Loucy (cell line): ENCODE data around the gene TBC1D1.

Experiments used
- H2AFZ ChIP-seq: fragments of 200-600 bp; sonication (generic); 2 replicates; pipeline ENCODE4 v1.6.0; 2016; ENCODE audit warnings: antibody characterized with exemption, mild to moderate bottlenecking, low read length, moderate library complexity
- H3F3A ChIP-seq: fragments of 200-600 bp; 2 replicates; pipeline ENCODE4 v1.6.0; 2016; ENCODE audit warnings: antibody characterized with exemption, low read depth, mild to moderate bottlenecking
- H3K27me3 ChIP-seq: fragments of 200-600 bp; sonication (generic); 2 replicates; pipeline ENCODE4 v1.6.1; 2014; ENCODE audit warnings: low read length, mild to moderate bottlenecking; ENCODE audit not compliant: insufficient read depth, poor library complexity, severe bottlenecking
- H3K36me3 ChIP-seq: fragments of 200-600 bp; sonication (generic); 2 replicates; pipeline ENCODE4 v1.6.1; 2016; ENCODE audit warnings: low read length; ENCODE audit not compliant: insufficient read depth
- H3K4me1 ChIP-seq: fragments of 200-600 bp; sonication (generic); 2 replicates; pipeline ENCODE4 v1.5.1; 2014; ENCODE audit warnings: low read length, mild to moderate bottlenecking; ENCODE audit not compliant: insufficient read depth, poor library complexity, severe bottlenecking
- H3K4me2 ChIP-seq: fragments of 200-600 bp; sonication (generic); 2 replicates; pipeline ENCODE4 v1.6.0; 2014; ENCODE audit warnings: antibody characterized with exemption, low read length, low read depth, mild to moderate bottlenecking; ENCODE audit not compliant: poor library complexity, severe bottlenecking
- H3K4me3 ChIP-seq: fragments of 200-600 bp; sonication (generic); 2 replicates; pipeline ENCODE4 v1.5.1; 2014; ENCODE audit warnings: low read length, mild to moderate bottlenecking, mixed read lengths; ENCODE audit not compliant: poor library complexity, severe bottlenecking
- H3K79me2 ChIP-seq: fragments of 200-600 bp; sonication (generic); 2 replicates; pipeline ENCODE4 v1.6.1; 2014; ENCODE audit warnings: low read length; ENCODE audit not compliant: insufficient read depth
- H3K9ac ChIP-seq: fragments of 200-600 bp; sonication (generic); 2 replicates; pipeline ENCODE4 v1.6.0; 2014; ENCODE audit warnings: mild to moderate bottlenecking, low read depth, low read length, moderate library complexity; ENCODE audit not compliant: poor library complexity, severe bottlenecking
- H3K9me2 ChIP-seq: fragments of 200-600 bp; sonication (generic); replicated peaks from 2 replicates; pipeline ENCODE4 v1.6.1; 2016; ENCODE audit warnings: low read depth, low read length, mixed read lengths
- H3K9me3 ChIP-seq: fragments of 200-600 bp; sonication (generic); 2 replicates; pipeline ENCODE4 v1.6.1; 2014; ENCODE audit warnings: mild to moderate bottlenecking, antibody characterized with exemption, low read length, low read depth; ENCODE audit not compliant: insufficient read depth
- H4K20me1 ChIP-seq: fragments of 200-600 bp; sonication (generic); 2 replicates; pipeline ENCODE4 v1.6.0; 2014; ENCODE audit warnings: antibody characterized with exemption, low read length, mild to moderate bottlenecking; ENCODE audit not compliant: insufficient read depth, poor library complexity, severe bottlenecking
- EZH2phosphoT487 ChIP-seq: fragments of 200-600 bp; IDR thresholded peaks from 2 replicates; pipeline ENCODE4 v1.6.1; 2018; ENCODE audit warnings: antibody characterized with exemption, mild to moderate bottlenecking, moderate library complexity, borderline replicate concordance
- TF ChIP-seq, protein P1 (sequence below): fragments of 200-600 bp; sonication (generic); conservative IDR thresholded peaks from 2 replicates; pipeline ENCODE4 v1.5.1; 2014; ENCODE audit warnings: mild to moderate bottlenecking, antibody characterized with exemption, low read length

The TBC1D1 gene

GRCh38 chr4:38095691-38096090 is 204.8 kb downstream of the TBC1D1 start:
- H3K9me2 ChIP-seq, result no peaks in the 10 kb centered on the region
- TF ChIP-seq EZH2phosphoT487, result no peak
- TF ChIP-seq, protein P1, sequence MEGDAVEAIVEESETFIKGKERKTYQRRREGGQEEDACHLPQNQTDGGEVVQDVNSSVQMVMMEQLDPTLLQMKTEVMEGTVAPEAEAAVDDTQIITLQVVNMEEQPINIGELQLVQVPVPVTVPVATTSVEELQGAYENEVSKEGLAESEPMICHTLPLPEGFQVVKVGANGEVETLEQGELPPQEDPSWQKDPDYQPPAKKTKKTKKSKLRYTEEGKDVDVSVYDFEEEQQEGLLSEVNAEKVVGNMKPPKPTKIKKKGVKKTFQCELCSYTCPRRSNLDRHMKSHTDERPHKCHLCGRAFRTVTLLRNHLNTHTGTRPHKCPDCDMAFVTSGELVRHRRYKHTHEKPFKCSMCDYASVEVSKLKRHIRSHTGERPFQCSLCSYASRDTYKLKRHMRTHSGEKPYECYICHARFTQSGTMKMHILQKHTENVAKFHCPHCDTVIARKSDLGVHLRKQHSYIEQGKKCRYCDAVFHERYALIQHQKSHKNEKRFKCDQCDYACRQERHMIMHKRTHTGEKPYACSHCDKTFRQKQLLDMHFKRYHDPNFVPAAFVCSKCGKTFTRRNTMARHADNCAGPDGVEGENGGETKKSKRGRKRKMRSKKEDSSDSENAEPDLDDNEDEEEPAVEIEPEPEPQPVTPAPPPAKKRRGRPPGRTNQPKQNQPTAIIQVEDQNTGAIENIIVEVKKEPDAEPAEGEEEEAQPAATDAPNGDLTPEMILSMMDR, result no peak

DNA sequence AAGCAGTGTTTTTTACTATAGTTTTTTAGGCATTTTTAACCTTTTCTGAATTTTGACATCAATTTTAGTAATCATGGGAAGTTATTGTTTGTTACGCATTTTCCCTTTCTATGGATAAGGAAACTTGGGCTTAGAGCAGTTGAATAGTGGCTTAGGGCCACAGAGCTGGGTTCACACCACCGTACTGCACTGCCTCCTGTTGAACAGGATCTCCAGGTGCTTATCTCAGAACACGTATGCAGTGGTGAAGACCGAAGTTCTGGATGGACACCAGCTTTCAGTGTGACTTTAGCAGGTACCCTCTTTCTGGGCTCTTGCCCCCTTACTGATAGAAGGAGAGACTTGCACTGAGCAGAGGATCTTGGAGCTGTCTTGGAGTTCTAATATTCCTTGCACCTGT is 206.9 kb downstream of the TBC1D1 start:
- H3F3A ChIP-seq, result no peaks in the 10 kb centered on the region
- no peaks in the 10 kb centered on the region for H3K9me3 ChIP-seq
- H3K36me3 ChIP-seq, result peaks cover 23% of the 10 kb centered on the region; the same call in 1 of the 2 replicates

More at GRCh38 chr4:38095691-38096090, 204.8 kb downstream of the TBC1D1 start:
- H3K79me2 ChIP-seq, result no peaks in the 10 kb centered on the region
- H3K27me3 ChIP-seq, result no peaks in the 10 kb centered on the region
- no peaks in the 10 kb centered on the region for H3K9me3 ChIP-seq
- H3K4me2 ChIP-seq, result no peak overlapping the region
- H3K4me1 ChIP-seq, result no peaks in the 10 kb centered on the region
- no peak overlapping the region for H3K4me3 ChIP-seq
- H3K36me3 ChIP-seq, result peaks cover 39% of the 10 kb centered on the region; the same call in 1 of the 2 replicates
- no peaks in the 10 kb centered on the region for H4K20me1 ChIP-seq
- no peak overlapping the region for H2AFZ ChIP-seq
- H3K9ac ChIP-seq, result no peak overlapping the region
- H3F3A ChIP-seq, result no peaks in the 10 kb centered on the region

GRCh38 chr4:38099020-38099600 is 208.2 kb downstream of the TBC1D1 start:
- H3K9me3 ChIP-seq, result no peaks in the 10 kb centered on the region
- H3K79me2 ChIP-seq, result no peaks in the 10 kb centered on the region
- H3K9me2 ChIP-seq, result no peaks in the 10 kb centered on the region
- peaks cover 28% of the 10 kb centered on the region; the same call in 1 of the 2 replicates for H3K36me3 ChIP-seq
- H4K20me1 ChIP-seq, result no peaks in the 10 kb centered on the region
- H2AFZ ChIP-seq, result no peak overlapping the region
- H3K9ac ChIP-seq, result no peak overlapping the region
- TF ChIP-seq, protein P1, result no peak
- no peak for TF ChIP-seq EZH2phosphoT487
- H3K4me1 ChIP-seq, result no peaks in the 10 kb centered on the region
- no peak overlapping the region for H3K4me3 ChIP-seq
- no peaks in the 10 kb centered on the region for H3K27me3 ChIP-seq
- H3F3A ChIP-seq, result no peaks in the 10 kb centered on the region
- no peak overlapping the region for H3K4me2 ChIP-seq

More for the DNA sequence above, 206.9 kb downstream of the TBC1D1 start:
- no peaks in the 10 kb centered on the region for H3K27me3 ChIP-seq
- no peak overlapping the region for H3K4me3 ChIP-seq
- H4K20me1 ChIP-seq, result no peaks in the 10 kb centered on the region
- no peaks in the 10 kb centered on the region for H3K79me2 ChIP-seq
- TF ChIP-seq EZH2phosphoT487, result no peak
- TF ChIP-seq, protein P1, result no peak
- H3K4me2 ChIP-seq, result no peak overlapping the region
- no peaks in the 10 kb centered on the region for H3K9me2 ChIP-seq
- no peak overlapping the region for H2AFZ ChIP-seq
- H3K4me1 ChIP-seq, result no peaks in the 10 kb centered on the region
- H3K9ac ChIP-seq, result no peak overlapping the region
